EH (cell line): ENCODE measurements around the gene HTRA1.

Experiments
- DNase-seq: peaks from one replicate; pipeline ENCODE4 v3.0.0-alpha.2; 2015; ENCODE audit warnings: low read depth

The HTRA1 gene

DNA sequence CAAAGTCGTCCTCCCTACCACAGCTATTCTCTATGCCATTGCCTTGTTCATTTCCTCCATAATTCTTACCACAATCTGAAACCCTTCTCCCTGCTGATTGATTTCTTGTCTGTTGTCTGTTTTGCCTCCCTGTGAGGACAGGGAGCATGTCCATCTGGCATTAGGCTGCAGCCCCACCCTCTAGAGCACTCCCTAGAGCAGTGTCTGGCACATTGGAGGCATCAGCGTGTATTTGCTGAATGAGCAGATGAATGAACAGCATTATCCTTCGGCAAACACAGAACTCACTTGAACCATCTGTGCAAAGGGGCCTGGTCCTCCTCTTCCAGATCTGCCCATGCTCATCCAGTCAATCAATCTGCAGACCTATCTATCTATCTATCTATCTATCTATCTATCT, 94.1 kb downstream of the HTRA1 start:
- DNase-seq, result no peak

DNA sequence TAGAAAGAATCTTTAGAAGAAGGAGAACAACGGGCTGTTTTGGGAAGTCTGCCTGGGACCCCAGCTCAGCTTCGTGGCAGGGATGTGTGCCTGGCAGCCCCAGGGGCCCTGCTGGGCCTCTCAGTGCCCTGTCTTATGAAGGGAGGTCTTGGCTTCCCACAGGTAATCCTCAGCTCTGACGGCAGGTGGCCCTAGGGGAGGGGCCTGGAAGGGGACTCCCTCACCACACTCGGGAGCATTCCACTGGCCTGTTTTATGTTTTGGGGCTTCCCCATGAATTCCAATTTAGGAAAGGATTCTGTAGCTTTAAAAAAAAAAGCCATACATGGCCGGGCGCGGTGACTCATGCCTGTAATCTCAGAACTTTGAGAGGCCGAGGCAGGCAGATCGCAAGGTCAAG, 96.2 kb downstream of the HTRA1 start:
- DNase-seq, result no peak

DNA sequence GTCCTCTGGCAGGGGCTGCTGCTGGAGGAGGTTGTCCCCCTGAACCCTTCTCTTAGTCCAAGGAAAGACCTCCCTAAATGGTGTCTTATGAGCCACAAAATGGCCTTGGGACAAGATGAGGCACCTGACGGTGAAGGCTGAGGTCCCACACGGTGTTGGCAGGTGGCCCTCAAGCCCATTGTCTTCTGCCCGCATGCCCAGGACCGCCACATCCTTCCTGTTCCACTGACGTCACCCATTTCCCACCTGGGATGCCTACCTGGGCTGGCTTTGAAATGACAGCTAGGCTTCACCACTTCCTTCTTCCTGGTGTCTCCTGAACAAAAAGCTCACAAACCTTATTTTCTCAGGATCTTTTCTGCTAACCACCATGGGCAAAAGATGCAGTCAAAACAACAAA, 97.1 kb downstream of the HTRA1 start:
- DNase-seq, result no peak

DNA sequence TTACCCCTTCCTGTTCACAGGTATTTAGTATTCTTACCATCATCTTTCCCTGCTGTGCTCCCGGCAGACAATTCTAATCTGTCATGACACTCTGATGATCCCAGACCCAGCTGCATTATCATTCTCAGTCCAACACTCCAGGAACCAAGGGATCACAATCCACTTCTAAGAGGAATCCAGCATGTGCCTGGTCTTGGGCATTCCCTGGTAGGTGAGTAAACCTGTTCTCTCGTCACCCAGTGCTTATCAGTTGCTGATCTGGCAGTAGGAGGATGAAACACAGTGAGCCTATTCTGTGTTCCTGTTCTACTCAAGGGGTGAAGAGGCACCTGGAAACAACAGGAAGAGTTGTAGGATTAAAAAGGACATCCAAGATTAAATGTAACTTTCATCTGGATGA, 97.9 kb downstream of the HTRA1 start:
- no peak for DNase-seq

DNA sequence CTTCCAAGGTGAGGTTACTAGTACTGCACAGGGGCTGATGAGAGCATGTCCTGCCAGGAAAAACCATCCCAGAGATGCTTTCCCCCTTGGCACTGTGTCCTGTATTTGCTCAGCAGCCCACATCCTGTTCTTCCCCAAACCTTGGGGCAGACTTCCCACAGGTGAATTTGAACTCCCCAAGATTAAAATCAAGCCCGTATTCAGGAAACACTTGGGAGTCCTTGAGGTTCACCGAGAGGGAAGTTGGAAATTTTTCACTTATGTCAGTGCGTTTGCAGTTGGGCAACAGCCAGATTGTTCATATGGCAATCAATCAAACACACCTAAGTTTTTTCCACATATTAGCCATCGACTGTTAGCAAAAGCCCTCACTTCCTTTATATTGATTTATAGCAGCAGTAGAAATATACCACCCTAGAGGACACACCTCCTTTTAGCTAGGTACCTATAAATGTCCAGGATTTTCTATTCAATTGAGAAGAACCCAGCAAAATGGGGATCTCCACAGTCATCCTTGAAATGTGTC, 99.0 kb downstream of the HTRA1 start, which contains the start of gene DMBT1:
DMBT1 (plus strand) TSS at position 476 of the 526 bp plus-strand sequence; CDS start at position 493, 17 bp downstream.
- no peak for DNase-seq

DNA sequence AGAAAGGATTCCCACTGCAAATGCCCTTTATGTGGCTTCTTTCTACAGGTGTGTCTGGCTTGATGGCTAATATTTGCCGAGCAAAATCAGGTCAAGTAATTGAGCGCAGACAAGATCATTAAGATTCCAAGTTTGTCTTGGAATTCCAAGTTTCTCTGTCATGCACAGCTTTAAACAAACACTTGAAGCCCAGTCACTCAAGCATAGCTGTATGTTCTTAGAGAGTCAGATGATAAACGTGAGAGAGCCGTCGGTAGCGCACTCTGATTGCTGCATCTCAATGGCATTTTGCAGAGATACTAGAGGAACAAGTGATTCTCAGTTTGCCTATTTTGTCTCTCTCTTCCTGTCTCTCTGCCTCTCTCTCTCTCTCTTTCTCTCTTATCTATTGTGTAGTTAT, 99.9 kb downstream of the HTRA1 start:
- DNase-seq, result peak; percentile 25

DNA sequence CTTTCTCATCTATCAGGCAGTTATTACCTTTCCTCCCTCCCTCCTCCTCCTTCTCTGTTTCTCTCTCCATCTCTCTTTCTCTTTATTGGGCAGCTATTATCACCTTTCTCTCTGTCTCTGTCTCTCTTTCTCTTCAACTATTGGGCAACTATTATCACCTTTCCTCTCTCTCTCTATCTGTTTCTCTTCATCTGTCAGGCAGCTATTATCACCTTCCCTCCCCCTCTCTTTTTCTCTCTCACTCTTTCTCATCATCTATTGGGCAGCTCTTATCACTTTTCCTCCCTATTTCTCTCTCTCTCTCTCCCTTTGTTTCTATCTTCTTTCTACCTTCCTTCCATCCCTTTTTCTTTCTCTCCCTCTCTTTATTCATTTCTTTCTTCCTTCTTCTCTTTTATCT, 100.4 kb downstream of the HTRA1 start:
- DNase-seq, result no peak
